GM19438 (cell line): ENCODE results near the gene PLXNC1.

Experiments
- ATAC-seq: cut with Tn5 transposase; IDR thresholded peaks from one replicate; pipeline ENCODE4 v1.9.1; 2021; ENCODE audit warnings: low read depth; ENCODE audit not compliant: unreplicated experiment

The PLXNC1 gene

GRCh38 chr12:94147991-94148738 is at the start of gene PLXNC1:
Gene PLXNC1 (plus strand): TSS chr12:94148577. CDS start chr12:94148972, 395 bp downstream.
- peak; percentile 31 for ATAC-seq

GRCh38 chr12:94099191-94099590 is 49.2 kb upstream of the PLXNC1 start:
- ATAC-seq: no peak

DNA sequence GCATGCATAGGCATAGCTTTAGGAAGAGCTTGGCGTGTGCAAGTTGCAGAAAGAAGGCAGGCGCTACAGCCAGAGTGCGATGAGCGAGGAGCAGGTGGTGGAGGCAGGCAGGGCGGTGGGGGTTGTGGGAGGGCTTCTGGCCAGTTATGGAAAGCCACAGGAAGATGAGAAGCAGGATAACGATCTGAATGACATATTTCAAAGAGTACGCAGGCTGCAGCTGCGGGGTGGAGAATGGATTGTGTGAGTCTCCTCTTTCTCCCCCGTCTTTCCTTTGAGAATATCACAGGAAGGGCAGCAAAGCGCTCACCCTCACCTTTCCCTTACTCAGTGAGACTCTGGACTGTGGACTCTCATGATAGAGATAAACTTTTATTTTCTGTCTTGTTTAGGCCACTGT is 48.7 kb upstream of the PLXNC1 start:
- no peak for ATAC-seq

- ATAC-seq: no peak
These were observed 48.2 kb upstream of the PLXNC1 start for GRCh38 chr12:94100211-94100627.

DNA sequence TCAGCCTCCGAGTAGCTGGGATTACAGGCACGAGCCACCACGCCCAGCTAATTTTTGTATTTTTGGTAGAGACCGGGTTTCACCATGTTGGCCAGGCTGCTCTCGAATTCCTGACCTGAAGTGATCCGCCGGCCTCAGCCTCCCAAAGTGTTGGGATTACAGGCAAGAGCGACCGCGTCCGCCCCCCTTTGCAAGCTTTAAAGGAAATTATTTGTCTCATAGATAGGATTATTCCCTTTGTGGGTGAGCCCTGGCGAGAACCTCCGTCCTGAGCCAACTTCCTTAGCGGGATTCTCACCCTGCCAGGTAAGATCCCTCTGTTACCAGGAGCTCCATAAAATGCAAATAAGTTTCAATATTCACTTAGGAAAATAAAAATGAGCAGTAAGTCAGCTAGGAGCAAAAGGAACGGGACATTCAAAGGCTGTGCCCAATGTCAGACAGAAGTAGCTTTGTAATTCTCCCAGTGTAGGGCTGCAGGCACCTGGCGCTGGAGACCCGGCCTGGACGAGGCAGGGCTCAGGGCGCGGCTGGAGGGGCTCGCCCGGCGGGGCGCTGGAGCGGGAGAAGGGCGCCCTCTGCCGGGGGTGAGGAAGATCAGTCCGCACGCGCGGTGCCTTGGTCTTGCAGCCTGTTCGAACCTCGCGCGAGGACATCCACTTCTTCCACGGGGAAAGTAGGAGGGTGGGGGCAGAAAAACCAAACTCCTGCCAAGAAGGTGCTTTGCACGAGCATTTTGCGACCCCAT is 47.2 kb upstream of the PLXNC1 start:
- peak; percentile 63 for ATAC-seq

GRCh38 chr12:94101738-94102660 is 46.4 kb upstream of the PLXNC1 start:
- ATAC-seq: peak; percentile 76

DNA sequence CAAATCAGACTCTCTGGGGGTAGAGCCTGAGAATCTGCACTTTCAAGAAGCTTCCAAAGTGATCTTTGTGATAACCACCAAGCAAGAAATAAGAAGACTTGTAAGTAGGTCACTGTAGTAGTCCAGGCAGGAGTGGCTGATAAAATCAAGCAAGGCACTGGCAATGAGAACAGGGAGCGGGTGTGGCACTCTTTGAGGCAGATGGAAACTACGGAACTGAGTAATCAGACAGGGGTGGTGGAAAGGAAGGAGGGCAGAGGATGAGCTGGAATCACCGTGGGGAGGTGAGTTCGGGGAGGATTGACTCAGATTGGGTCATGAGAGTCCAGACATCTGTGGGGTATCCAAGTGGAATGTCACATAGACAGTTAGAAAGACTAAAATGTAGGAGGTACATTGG is 44.4 kb upstream of the PLXNC1 start:
- ATAC-seq: no peak

- no peak for ATAC-seq
These were observed 40.5 kb upstream of the PLXNC1 start for GRCh38 chr12:94107910-94108309.

GRCh38 chr12:94109160-94109559 is 39.2 kb upstream of the PLXNC1 start:
- ATAC-seq: no peak

DNA sequence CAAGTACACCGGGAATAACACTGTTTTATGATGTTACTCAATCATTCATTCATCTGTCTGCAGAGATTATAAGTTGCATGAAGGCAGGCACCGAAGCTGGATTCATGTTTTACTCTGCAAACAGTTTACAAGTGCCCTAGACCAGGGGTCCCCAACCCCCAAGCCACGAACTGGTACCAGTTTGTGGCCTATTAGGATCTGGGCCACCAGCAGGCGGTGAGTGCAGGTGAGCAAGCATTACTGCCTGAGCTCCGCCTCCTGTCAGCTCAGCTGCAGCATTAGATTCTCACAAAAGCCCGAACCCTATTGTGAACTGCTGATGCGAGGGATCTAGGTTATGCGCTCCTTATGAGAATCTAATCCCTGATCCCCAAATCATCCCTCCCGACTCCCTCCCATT is 38.1 kb upstream of the PLXNC1 start:
- ATAC-seq: no peak

- no peak for ATAC-seq
These were observed 37.1 kb upstream of the PLXNC1 start for GRCh38 chr12:94111302-94111701.

DNA sequence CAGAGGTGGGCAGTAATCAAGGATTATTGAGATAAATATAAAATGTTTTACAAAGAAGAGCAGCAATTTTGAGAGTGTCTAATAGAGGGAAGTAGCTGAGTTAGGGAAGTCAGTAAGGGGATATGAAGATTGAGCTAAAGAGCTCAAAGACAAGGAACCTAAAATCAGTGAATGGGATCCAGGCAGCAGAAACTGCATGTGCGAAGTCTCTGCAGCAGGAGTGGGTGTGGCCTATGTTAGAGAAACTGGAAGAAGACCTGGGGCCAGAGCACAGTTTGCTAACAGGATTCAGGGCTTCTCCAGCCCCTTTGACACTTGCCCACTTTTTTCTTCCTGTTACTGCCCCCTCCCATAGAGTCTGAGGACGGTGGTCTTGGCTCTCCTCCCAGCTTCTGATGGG is 36.3 kb upstream of the PLXNC1 start:
- ATAC-seq: no peak

- ATAC-seq: no peak
These were observed 34.2 kb upstream of the PLXNC1 start for GRCh38 chr12:94114166-94114565.

GRCh38 chr12:94116191-94116590 is 32.2 kb upstream of the PLXNC1 start:
- ATAC-seq: no peak

GRCh38 chr12:94121886-94122285 is 26.5 kb upstream of the PLXNC1 start:
- no peak for ATAC-seq

DNA sequence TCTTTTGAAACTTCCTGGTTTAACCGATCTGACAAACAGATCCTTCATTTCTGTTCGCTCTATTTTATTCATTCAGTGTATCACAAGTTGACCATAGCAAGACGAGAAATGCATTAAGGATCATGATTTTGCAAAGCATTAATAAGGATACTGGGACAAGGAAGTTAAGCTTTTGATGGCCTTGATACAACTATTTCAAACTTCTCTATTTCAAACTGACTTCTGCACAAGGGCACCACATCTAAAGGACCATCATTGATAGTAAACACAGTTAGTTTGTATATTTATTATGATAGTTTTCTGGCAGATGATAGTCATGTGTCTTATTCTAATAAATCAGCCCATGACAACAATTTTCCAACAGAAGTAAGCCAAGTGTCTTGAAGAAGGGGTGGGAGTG is 25.8 kb upstream of the PLXNC1 start:
- no peak for ATAC-seq

- no peak for ATAC-seq
These were observed 25.2 kb upstream of the PLXNC1 start for GRCh38 chr12:94123127-94123526.

GRCh38 chr12:94126067-94126466 is 22.3 kb upstream of the PLXNC1 start:
- no peak for ATAC-seq

GRCh38 chr12:94127239-94128131 is 20.9 kb upstream of the PLXNC1 start:
- ATAC-seq: no peak

GRCh38 chr12:94128280-94128679 is 20.1 kb upstream of the PLXNC1 start:
- ATAC-seq: no peak
